Bone marrow (tissue), 2 donors: ENCODE measurements around the gene REEP6.
"Not testable (repeated sequence)": the region's sequence is repeated elsewhere in the genome, so short reads cannot be mapped to it uniquely, and the experiment has no call there.

Experiments
- DNase-seq, 2 donors: peaks; one replicate each; lab custom pipeline; 2025; lab: John Stamatoyannopoulos, UW

Gene REEP6

DNA sequence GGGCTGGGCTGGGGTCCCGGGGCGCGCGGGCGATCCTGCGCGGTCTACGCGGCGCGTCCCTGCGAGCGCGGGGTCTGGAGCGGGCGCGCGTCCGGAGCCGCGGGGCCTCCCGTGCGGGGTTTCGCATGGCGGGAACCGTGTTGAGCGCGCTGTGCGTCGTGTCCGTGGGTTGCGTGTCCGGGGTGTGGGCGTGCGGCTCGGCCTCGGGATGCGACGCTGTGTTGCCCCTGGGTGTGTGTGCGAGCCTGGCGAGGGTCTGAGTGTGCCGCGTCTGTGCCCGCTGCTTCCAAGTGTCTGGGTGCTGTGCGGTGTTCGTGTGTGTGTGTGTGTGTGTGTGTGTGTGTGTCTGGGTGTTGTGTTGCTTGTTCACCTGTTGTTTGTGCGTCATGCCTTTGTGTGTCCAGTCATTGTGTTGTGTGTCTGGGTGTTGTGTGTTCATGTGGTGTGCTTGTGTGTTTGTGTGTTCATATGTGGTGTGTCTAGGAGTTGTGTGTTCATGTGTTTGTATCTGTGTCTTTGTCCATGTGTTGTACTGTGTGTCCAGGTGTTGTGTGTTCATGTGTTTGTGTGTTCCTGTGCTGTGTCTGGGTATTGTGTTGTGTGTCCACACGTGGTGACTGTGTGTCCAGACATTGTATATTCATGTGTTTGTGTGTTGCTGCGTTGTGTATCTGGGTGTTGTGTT is 33.4 kb downstream of the REEP6 start:
- DNase-seq: no peak

DNA sequence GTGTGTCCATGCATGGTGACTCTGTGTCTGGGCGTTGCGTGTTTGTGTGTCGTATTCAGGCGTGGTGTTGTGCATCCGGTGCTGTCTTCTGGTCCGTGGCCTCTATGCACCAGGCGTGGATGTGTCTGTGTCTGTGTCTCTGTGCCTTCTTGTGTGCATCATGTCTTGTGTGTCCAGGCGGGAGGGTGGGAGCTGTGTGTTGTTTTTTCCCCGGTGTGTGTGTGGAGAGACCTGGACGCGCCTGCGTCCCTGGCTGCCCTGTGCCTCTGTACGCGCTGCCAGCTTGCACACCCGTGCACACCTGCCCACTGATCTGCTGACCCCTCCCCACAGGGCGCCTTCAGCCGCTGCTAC is 34.0 kb downstream of the REEP6 start:
- no peak for DNase-seq

DNA sequence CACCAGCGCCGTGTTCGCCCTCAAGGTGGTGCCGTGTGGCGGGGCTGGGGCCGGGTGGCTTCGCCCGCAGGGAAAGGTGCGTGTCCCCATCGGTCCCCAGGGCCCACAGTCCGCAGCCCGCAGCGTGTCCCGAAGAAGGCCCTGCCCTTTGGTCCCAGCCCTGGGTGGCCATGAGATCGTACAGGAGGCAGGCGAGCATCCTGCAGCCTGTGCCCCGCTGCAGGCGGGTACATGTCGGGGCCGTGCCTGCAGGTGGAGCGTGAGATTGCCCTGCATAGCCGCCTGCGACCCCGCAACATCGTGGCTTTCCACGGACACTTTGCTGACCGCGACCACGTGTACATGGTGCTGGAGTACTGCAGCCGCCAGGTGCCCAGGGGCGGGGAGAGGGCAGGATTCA is 34.4 kb downstream of the REEP6 start:
- no peak for DNase-seq

DNA sequence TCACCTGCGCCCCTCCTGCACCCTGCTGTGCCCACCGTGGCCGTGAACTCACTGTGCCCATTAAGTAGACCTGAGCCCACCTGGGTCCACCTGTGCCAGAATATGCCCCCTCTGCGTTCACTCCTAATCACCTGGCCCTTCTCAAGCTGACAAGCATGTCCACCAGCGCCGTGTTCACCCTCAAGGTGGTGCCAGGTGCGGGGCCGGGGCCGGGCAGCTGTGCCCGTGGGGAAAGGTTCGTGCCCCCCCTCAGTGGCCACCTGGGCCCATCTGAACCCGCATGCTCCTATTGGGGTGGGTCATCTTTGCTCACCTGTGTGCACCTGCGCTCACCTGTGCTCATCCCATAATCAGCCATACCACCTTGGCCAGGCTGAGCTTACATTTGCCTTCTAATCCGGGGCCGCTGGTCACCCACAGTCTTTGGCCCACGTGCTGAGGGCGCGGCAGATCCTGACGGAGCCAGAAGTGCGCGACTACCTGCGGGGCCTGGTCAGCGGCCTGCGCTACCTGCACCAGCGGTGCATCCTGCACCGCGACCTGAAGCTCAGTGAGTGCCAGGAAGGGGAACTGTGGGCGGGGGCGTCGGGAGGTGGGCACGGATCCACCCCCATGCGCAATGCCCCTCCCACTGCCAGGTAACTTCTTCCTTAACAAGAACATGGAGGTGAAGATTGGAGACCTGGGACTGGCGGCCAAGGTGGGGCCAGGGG is 35.2 kb downstream of the REEP6 start:
- DNase-seq: no peak

DNA sequence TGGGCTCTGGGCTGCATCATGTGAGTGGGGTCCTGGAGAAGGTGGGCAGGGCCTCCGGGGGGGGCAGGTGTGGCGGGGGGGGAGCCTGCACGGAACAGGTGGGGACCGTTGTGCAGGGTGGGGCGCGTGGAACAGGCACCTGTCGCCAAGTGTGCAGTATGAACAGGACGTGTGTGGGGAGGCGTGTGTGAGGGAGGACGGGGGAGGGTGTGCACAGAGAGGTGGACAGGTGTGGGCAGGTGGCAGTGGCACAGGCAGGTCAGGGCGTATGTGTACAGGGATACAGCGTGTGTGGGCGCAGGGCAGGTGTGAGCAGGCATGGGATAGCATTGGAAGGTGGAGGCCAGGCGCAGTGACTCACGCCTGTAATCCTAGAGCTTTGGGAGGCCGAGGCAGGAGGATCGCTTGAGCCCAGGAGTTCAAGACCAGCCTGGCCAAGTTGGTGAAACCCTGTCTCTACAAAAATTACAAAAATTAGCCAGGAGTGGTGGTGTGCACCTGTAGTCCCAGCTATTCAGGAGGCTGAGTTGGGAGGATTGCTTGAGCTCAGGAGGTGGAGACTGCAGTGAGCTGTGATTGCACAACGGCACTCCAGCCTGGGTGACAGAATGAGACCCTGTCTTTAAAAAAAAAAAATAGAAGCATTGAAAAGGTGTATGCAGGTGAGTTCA is 36.1 kb downstream of the REEP6 start:
- no peak for DNase-seq

DNA sequence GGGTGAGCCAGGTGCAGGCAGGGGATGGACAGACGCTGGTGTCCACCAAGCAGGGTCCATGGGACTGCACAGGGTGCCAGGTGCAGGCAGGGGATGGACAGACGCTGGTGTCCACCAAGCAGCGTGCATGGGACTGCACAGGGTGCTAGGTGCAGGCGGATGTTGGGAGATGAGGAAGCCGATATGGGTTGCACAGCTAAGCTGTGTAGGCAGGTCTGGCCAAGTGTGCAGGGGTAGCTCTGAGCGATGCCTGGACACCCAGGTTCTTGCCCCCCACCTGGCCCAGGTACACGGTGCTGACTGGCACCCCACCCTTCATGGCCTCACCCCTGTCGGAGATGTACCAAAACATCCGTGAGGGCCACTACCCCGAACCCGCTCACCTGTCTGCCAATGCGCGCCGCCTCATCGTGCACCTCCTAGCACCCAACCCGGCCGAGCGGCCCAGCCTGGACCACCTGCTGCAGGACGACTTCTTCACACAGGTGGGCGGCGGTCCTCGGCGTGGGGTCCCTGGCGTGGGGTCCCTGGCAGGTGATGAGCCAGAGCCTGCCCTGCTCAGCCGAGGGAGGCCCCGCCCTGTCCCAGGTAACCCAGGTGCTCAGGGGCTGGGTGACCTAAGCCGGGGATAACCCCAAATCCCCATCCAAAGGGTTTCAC is 36.8 kb downstream of the REEP6 start:
- DNase-seq: no peak

DNA sequence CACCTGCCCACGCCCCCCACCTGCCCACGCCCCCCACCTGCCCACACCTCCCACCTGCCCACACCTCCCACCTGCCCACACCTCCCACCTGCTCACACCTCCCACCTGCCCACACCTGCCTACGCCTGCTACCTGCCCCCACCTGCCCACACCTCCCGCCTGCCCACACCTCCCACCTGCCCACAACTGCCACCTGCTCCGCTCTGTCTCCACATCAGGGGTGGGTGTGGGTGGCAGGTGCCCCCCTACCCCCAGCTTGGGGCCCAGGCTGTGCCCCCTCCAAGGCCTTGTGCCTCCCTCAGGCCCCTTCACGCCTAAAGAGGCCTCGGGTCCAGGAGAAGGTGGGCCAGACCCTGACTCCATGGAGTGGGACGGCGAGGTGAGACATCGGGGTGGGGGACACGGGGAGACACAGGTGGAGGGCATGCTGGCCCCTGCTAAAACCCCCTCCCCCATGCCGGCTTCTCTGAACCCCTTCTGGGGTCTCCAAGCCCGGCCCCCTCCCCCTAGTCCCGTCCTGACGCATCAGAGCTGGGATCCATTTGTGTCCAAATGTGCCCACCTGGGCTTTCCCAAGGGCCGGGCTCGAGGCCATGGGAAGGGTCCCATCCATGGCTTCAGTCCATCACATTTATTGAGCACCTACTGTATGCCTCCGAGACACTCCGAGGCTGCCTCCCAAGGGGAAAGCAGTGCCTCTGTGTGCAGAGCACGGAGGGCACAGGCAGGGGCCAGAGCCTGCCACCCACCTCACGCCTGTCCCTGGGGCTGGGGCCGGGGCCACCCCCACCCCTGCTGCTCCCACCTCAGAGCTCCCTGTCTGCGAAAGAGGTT is 37.8 kb downstream of the REEP6 start:
- no peak for DNase-seq

DNA sequence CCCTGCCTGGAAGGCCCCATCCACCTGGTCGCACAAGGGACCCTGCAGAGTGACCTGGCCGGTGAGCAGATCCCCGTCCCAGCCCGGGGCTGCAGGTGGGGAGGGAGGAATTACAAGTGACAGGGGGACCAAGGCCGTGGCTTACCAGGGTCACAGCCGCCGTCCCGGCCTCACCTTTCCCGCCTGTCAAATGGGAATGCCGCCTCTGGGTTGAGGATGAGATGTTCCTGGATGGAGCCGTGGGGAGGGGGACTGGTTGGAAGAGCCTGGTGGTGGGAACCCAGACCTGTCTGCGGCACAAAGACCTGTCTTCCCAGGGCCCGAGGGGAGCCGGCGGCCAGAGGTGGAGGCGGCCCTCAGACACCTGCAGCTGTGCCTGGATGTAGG is 38.4 kb downstream of the REEP6 start:
- DNase-seq: no peak

DNA sequence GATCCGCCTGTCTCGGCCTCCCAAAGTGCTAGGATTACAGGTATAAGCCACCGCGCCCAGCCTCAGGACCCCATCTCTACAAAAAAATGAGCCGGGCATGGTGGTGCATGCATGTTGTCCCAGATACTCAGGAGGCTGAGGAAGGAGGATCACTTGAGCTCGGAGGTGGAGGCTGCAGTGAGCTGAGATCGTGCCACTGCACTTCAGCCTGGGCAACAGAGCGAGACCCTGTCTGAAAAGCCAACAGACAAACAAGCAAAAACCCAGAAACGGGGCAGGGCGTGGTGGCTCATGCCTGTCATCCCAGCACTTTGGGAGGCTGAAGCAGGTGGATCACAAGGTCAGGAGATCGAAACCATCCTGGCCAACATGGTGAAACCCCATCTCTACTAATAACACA is 39.9 kb downstream of the REEP6 start:
- not testable (repeated sequence) for DNase-seq

DNA sequence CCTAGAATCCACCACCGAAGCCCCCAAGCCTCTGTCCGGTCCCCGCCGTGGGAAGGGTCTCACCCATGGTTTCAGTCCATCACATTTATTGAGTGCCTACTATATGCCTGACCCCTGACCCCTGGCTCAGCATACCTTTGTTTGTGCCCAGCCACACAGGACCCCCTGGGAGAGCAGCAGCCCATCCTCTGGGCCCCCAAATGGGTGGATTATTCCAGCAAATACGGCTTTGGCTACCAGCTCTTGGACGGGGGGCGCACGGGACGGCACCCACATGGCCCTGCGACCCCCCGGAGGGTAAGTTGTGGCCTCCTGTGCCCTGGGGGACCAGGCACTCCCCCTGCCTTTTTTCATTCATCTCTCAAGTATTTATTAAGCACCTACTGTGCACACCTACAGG is 40.6 kb downstream of the REEP6 start:
- DNase-seq: no peak

DNA sequence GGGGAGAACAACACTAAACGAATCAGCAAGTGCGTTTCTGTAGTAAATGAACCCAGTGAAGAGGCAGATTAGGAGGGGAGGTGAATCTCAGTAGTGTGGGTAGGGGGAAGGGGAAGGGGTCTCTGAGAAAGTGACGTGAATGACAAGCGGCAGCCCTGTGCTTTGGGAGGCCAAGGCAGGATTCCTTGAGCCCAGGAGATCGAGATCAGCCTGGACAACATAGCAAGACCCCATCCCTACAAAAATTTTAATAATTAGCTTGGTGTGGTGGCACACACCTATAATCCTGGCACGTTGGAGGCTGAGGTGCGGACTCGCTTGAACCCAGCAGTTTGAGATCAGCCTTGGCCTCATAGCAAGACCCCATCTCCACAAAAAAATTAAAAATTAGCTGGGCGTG is 41.0 kb downstream of the REEP6 start:
- DNase-seq: no peak

DNA sequence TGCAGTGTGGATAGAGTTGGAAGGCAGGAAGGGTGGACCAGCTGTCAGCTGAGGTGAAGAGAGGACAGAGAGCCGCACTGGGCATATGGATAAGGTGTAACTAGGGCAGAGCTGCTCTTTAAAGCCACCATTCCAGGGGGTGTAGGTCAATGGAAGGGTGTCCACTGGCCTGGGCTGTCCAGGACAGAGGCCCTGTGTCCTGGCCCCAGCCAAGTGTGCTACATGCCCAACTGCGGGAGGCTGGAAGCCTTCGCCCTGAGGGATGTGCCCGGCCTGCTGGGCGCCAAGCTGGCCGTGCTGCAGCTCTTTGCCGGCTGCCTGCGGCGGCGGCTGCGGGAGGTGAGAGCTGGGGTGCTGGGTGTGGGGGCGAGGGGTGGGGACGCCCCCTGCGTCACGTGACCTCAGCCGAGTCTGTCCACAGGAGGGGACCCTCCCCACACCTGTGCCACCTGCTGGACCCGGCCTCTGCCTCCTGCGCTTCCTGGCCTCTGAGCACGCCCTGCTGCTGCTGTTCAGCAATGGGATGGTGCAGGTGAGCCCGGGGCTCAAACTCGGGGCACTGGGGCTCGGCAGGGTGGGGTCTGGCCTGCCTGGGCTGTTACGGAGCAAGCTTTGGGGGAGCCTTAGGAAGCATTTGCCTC is 42.6 kb downstream of the REEP6 start:
- no peak for DNase-seq

DNA sequence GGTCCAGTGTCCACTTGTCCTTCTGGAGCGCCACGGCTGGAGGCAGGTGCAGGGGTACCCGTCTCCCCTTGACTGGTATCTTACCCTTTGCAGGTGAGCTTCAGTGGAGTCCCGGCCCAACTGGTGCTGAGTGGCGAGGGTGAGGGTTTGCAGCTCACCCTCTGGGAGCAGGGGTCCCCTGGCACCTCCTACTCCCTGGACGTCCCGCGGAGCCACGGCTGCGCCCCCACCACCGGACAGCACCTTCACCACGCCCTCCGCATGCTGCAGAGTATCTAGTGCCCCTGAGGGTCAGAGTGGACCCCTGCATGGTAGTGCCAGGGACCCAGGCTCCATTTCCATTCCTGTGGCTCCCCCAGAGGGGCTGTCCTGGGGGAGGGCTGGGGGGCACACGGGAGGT is 44.0 kb downstream of the REEP6 start:
- no peak for DNase-seq

DNA sequence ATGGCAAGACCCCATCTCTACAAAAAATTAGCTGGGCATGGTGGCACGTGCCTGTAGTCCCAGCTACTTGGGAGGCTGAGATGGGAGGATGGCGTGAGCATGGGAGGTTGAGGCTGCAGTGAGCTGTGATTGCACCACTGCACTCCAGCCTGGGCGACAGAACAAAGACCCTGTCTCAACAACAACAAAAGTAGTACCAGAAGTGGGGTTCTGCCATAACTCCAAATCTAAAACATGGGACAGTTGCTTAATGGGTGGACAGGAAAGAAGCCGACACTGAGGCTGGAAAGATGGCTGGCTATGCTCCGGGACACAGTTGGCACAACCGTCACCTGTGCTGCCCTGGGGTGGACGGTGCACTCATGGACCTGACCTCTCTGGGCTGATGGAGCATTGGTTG is 44.7 kb downstream of the REEP6 start:
- not testable (repeated sequence) for DNase-seq

DNA sequence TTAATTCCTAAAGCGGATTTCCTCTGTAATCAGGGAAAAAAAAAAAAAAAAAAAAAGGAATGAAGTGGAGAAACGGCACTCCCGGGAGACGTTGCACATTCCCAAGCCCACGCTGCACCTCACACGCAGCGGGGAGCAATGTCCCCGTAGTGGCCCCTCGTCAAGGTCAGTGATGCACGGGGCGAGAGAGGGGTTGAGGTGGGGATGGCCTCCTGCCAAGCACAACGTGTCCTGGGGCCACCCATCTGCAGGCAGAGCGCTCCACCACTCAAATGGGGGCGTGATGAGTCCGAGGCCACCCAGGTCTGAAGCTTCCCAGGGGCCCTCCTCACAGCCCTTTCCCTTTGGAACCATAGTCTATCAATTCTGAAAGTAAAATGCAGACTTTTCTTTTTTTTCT is 48.0 kb downstream of the REEP6 start:
- no peak for DNase-seq

DNA sequence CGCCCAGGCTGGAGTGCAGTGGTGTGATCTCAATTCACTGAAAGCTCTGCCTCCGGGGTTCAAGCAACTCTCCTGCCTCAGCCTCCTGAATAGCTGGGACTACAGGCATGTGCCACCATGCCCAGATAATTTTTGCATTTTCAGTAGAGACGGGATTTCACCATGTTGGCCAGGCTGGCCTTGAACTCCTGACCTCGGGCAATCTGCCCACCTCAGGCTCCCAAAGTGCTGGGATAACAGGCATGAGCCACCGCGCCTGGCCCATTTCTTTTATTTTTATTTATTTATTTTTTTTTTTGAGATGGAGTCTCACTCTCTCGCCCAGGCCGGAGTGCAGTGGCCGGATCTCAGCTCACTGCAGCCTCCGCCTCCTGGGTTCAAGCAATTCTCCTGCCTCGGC is 48.8 kb downstream of the REEP6 start:
- not testable (repeated sequence) for DNase-seq

DNA sequence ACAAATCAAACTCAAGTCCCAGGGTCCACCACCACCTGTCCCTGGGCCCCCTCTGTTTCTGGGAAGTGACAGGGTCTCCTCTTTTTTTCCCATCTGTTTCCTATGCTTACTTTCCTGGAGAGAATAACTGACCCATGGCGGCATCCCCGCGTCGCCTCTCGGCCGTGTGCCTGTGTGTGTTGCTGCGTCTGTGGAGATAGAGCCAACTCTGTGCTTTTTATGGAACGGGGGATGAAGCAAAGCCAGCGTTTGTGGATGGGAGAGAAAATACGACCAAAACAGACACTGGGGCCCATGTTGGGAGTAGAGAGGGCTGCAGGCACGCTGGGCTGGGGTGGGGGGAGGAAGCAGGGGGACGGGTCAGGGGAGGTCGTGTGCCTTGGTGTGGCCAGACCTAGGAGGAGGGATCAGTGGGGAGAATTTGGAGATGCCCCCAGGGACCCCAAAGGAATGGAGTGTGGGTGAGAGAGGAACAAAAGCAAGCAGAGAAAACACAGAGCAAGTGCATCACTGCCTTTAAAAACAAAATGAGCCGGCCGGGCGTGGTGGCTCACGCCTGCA is 49.5 kb downstream of the REEP6 start:
- no peak for DNase-seq
